Upper lobe of left lung (tissue), 6 donors: Measurements from ENCODE around the gene CHURC1. TPM values are rescaled to one million over a fixed set of nuclear protein-coding genes. Genes with fewer than 3 reads are reported as not detected.

ENCODE experiments used
- ATAC-seq, 2 donors: fragments of 200-7000 bp; cut with Tn5 transposase; one replicate each; pipeline ENCODE4 v1.9.1; 2022; ENCODE audit warnings: mild to moderate bottlenecking in 2 of 2, moderate library complexity in 2 of 2; ENCODE audit not compliant: low FRiP score in 2 of 2
- DNase-seq, 2 donors: peaks; one replicate each; pipeline ENCODE4 v3.0.0-alpha.2; 2019 to 2020
- H3K27ac ChIP-seq, 4 donors: fragments of 200-600 bp; sonication (generic); one replicate each; pipeline ENCODE4 v1.5.1; 2016 to 2019
- H3K27me3 ChIP-seq, 4 donors: fragments of 200-600 bp; sonication (generic); one replicate each; pipeline ENCODE4 v1.5.1; 2017 to 2019
- H3K36me3 ChIP-seq, 4 donors: fragments of 200-600 bp; sonication (generic); one replicate each; pipeline ENCODE4 v1.5.1; 2016 to 2019
- H3K4me1 ChIP-seq, 4 donors: fragments of 200-600 bp; sonication (generic); one replicate each; pipeline ENCODE4 v1.5.1; 2018 to 2019
- H3K4me3 ChIP-seq, 4 donors: fragments of 200-600 bp; sonication (generic); one replicate each; pipeline ENCODE4 v1.5.1; 2017 to 2019; ENCODE audit warnings: mild to moderate bottlenecking in 2 of 4, moderate library complexity in 1 of 4
- H3K9me3 ChIP-seq, 4 donors: fragments of 200-600 bp; sonication (generic); one replicate each; pipeline ENCODE4 v1.5.1; 2018 to 2019
- EP300 ChIP-seq, 4 donors: sonication (generic); formaldehyde crosslinking; IDR thresholded peaks; one replicate each; pipeline ENCODE4 v1.5.1; 2017; ENCODE audit warnings: antibody characterized with exemption in 4 of 4, control low read depth in 2 of 4
- POLR2A ChIP-seq, 4 donors: fragments of 450-650 bp; IDR thresholded peaks; one replicate each; pipeline ENCODE4 v1.5.1; 2016 to 2017; ENCODE audit warnings: antibody characterized with exemption in 4 of 4, mild to moderate bottlenecking in 2 of 4
- POLR2AphosphoS5 ChIP-seq, 2 donors: sonication (generic); formaldehyde crosslinking; IDR thresholded peaks; one replicate each; pipeline ENCODE4 v1.5.1; 2017; ENCODE audit warnings: antibody characterized with exemption in 2 of 2
- WGBS, 2 donors: methylation state at CpG; one replicate each; pipeline ENCODE4 v1.1.5; 2017 to 2018; 5-methylcytosine and 5-hydroxymethylcytosine counted together
- total RNA-seq, 6 donors: library from RNA; depleted of rRNA in 4 of 6; stranded (reverse); fragments of >200 nt in 4 of 6; gene quantifications; one replicate each; pipeline versions ENCODE4 v1.1.0 to v1.2.1, GENCODE V29; 2016 to 2021
- TF ChIP-seq, protein P1 (sequence below), 6 experiments: fragments of 450-650 bp in 4 of 6; fragments of 200-600 bp in 2 of 6; sonication (generic) in 2 of 6; IDR thresholded peaks; one replicate each; pipeline ENCODE4 v1.5.1; 2016 to 2019; ENCODE audit warnings: antibody characterized with exemption in 6 of 6
- donor health status: DM: no; HTN: no; CAD: no; lungs with moderate emphysema.
- donor health status: DM: no; HTN: yes; CAD: no; lungs with severe emphysema.

CHURC1 gene
- total RNA-seq, 6 donors from 2014 or later, result 18.3 to 99.6 (median 49.2) TPM

DNA sequence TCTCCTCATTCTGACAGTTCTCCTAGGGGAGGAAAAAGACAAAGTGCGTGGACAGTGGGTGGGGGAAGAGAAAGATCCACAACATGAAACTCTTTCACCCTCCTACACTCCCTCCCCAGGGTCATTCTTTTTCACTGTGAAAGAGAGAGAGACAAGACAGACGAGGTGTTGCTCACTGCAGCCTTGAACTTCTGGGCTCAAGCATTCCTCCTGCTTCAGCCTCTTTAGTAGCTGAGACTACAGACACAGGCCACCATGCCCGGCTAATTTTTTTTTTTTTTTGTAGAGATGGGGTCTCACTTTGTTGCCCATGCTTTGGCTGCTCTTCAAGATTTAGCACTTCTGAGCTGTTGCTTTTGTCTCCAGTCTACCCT is 25.5 kb downstream of the CHURC1 start:
- no peak overlapping the region for H3K4me3 ChIP-seq
- peaks cover 0 to 26% (median 12%) of the 10 kb centered on the region in 4 donors for H3K36me3 ChIP-seq
- no peaks in the 10 kb centered on the region for H3K27me3 ChIP-seq
- DNase-seq (no peak), ATAC-seq (no peak)
- H3K27ac ChIP-seq, result no peak overlapping the region
- H3K9me3 ChIP-seq, result no peaks in the 10 kb centered on the region
- TF ChIP-seq, protein P1, sequence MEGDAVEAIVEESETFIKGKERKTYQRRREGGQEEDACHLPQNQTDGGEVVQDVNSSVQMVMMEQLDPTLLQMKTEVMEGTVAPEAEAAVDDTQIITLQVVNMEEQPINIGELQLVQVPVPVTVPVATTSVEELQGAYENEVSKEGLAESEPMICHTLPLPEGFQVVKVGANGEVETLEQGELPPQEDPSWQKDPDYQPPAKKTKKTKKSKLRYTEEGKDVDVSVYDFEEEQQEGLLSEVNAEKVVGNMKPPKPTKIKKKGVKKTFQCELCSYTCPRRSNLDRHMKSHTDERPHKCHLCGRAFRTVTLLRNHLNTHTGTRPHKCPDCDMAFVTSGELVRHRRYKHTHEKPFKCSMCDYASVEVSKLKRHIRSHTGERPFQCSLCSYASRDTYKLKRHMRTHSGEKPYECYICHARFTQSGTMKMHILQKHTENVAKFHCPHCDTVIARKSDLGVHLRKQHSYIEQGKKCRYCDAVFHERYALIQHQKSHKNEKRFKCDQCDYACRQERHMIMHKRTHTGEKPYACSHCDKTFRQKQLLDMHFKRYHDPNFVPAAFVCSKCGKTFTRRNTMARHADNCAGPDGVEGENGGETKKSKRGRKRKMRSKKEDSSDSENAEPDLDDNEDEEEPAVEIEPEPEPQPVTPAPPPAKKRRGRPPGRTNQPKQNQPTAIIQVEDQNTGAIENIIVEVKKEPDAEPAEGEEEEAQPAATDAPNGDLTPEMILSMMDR (IDR thresholded peaks at IDR 0.05), result no peak
- no peak for TF ChIP-seq POLR2A (IDR thresholded peaks at IDR 0.05)
- TF ChIP-seq EP300 (IDR thresholded peaks at IDR 0.05), result no peak
- no peak for TF ChIP-seq POLR2AphosphoS5 (IDR thresholded peaks at IDR 0.05)
- peaks cover 0 to 9% (median 3%) of the 10 kb centered on the region in 4 donors for H3K4me1 ChIP-seq
- WGBS, 2 donors, result 78 to 87% methylated on average over 3 of the region's 3 CpGs

DNA sequence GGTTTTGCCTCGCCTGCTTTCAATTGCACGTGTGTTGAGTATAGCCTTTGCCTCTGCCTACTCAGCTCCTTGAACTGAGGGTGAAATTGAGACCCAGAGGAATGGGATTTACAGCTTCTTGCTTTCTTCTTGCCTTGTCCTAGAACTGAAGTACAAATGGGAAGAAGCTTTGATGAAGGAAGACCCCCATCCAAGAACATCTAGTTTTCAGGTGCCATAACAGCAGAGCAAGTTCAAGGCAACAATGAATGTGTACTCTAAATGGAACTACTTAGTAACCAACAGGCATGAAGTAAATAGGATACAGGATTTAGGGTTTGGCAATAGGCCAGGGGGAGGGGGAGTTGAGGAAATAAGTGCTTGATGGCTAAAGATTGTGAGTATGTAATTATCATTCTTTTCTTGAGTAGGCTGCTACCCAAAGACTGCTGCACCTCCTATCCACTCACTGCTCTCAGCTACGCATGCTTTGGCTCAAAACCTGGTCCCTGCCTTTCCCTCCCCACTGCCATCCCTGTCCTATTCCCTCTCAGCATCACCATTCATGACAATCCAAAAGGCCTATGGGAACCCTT is 26.2 kb downstream of the CHURC1 start:
- WGBS, 2 donors, result 93 to 96% methylated on average over 3 of the region's 3 CpGs
- no peak for TF ChIP-seq POLR2AphosphoS5 (IDR thresholded peaks at IDR 0.05)
- TF ChIP-seq POLR2A (IDR thresholded peaks at IDR 0.05), result no peak
- no peak for TF ChIP-seq EP300 (IDR thresholded peaks at IDR 0.05)
- TF ChIP-seq, protein P1 (IDR thresholded peaks at IDR 0.05), result no peak
- peaks cover 0 to 9% (median 3%) of the 10 kb centered on the region in 4 donors for H3K4me1 ChIP-seq
- ATAC-seq (no peak), DNase-seq (no peak)
- no peak overlapping the region for H3K27ac ChIP-seq
- H3K36me3 ChIP-seq, result peaks cover 0 to 27% (median 12%) of the 10 kb centered on the region in 4 donors
- no peaks in the 10 kb centered on the region for H3K9me3 ChIP-seq
- no peaks in the 10 kb centered on the region for H3K27me3 ChIP-seq
- no peak overlapping the region for H3K4me3 ChIP-seq

DNA sequence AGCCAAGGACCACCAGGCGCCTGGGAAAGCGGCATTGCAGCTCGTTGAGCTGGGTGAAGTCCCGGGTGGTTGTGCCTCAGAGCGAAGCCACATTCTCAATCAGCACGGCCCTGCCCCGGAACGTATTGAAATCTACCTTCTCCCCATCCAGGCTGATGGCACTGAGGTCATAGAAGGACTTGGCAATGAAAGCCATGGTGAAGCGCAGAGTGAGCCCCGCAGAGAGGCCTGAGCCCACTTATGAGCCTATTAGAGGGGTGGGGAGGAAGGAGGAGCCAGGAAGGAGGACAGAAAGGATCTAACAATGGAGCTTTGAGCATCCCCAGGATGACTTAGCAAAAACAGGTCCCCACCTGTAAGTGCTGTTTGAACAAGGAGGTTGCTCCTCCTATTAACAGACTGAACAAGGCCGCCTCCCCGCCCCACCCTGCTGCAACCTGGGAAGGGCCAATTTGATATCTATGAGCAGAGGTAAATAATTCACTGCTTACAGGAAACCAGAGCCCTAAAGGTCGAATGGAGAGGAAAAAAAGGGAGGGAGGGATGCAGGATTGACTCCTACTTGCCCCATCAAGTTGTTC is 28.4 kb downstream of the CHURC1 start, which contains the start of gene GPX2:
Gene GPX2 (minus strand): TSS at position 215 of the 581 bp plus-strand sequence. CDS start 19 bp downstream, at position 196.
- ATAC-seq, result no peak

DNA sequence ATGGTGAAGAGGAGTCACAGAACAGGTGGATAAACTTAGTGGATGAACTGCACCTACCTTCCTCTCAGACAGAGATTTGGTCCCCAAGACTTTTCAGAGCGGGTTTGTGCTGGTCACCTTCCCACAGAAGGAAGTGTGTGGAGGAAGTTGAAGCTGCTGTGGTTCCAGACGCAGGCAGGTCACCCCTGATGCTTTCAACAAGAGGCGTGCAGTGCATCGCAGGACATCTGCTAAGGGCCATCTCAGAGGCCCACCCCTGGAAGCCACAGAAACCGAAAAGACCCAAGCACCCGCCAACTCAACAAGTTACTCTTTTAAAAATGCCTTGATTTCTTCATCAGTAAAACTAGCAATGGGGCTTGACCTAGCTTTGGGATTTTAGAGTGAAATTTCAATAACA is 29.3 kb downstream of the CHURC1 start:
- TF ChIP-seq POLR2A (IDR thresholded peaks at IDR 0.05) (no peak), POLR2AphosphoS5 (IDR thresholded peaks at IDR 0.05) (no peak), EP300 (IDR thresholded peaks at IDR 0.05) (no peak)
- TF ChIP-seq, protein P1 (IDR thresholded peaks at IDR 0.05), result no peak
- no peaks in the 10 kb centered on the region for H3K27me3 ChIP-seq
- no peak for DNase-seq
- H3K4me3 ChIP-seq, result no peak overlapping the region
- no peak for ATAC-seq
- H3K4me1 ChIP-seq, result peaks cover 0 to 4% (median 2%) of the 10 kb centered on the region in 4 donors
- H3K36me3 ChIP-seq, result peaks cover 0 to 32% (median 20%) of the 10 kb centered on the region in 4 donors
- H3K27ac ChIP-seq, result no peak overlapping the region
- WGBS, 2 donors, result 56 to 64% methylated on average over 6 of the region's 6 CpGs
- no peaks in the 10 kb centered on the region for H3K9me3 ChIP-seq

More for the DNA sequence above, 28.4 kb downstream of the CHURC1 start, which contains the start of gene GPX2:
- Histone ChIP-seq H3K4me1 (peaks cover 0 to 4% (median 2%) of the 10 kb centered on the region in 4 donors), H3K27ac (no peak within 1 kb of the TSS), H3K27me3 (no peaks in the 10 kb centered on the region), H3K36me3 (peaks cover 0 to 25% (median 16%) of the 10 kb centered on the region in 4 donors), H3K9me3 (no peaks in the 10 kb centered on the region), H3K4me3 (no peak within 1 kb of the TSS)
- WGBS, 2 donors, result 79 to 83% methylated on average over 9 to 13 of the region's 13 CpGs
- DNase-seq, result peak; percentile 15 to 44
- TF ChIP-seq, protein P1 (IDR thresholded peaks at IDR 0.05), result no peak
- no peak for TF ChIP-seq POLR2A (IDR thresholded peaks at IDR 0.05)
- no peak for TF ChIP-seq EP300 (IDR thresholded peaks at IDR 0.05)
- no peak for TF ChIP-seq POLR2AphosphoS5 (IDR thresholded peaks at IDR 0.05)
